Measurements from ENCODE around the gene PRDM5.

Gene PRDM5

DNA sequence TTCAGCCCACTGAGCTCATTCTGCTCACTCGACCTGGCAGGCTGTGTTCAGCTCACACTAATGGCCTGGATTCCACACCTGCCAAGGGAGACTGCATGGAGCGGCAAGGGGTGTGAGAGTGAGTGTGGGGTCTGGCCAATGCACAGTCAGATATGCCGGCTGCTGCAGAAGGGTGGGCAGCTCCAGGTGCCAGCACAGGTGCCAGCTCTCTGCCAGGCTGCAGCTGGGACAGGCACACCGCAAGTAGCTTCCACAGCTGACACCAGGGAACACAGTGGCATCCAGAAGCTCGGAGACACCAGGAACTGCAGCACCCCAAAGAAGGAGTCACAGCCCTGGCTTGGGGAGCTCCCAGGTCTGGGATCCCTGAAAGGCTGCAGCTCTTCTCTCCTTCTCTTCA is 83.7 kb downstream of the PRDM5 start:
- in situ Hi-C loops (cut with HindIII; ENCODE audit: low pct_ligation_motif_present, low pct_unique_long_range_greater_than_20kb, low sequenced_read_pairs): no loop called here
- DNase-seq: no peak

GRCh38 chr4:120837656-120838055 is 84.9 kb downstream of the PRDM5 start:
- in situ Hi-C loops (cut with HindIII; ENCODE audit: low pct_ligation_motif_present, low pct_unique_long_range_greater_than_20kb, low sequenced_read_pairs): no loop called here

DNA sequence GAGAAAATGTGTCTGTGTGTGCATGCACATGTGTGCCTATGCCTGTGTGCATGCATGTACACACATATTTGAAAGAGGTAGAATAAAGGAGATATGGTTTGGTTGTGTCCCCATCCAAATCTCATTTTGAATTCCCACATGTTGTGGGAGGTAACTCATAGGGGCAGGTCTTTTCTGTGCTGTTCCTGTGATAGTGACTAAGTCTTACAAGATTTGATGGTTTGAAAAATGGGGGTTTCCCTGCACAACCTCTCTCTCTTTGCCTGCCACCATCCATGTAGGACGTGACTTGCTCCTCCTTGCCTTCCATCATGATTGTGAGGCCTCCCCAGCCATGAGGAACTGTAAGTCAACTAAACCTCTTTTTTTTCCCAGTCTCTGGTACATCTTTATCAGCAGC is 87.2 kb downstream of the PRDM5 start:
- in situ Hi-C loops (cut with HindIII; ENCODE audit: low pct_ligation_motif_present, low pct_unique_long_range_greater_than_20kb, low sequenced_read_pairs): no loop called here
- DNase-seq: no peak

More at GRCh38 chr4:120837656-120838055, 84.9 kb downstream of the PRDM5 start:
- DNase-seq: no peak

GRCh38 chr4:120830204-120830603 is 92.3 kb downstream of the PRDM5 start:
- in situ Hi-C loops (cut with HindIII; ENCODE audit: low pct_ligation_motif_present, low pct_unique_long_range_greater_than_20kb, low sequenced_read_pairs): no loop called here
- DNase-seq: no peak

DNA sequence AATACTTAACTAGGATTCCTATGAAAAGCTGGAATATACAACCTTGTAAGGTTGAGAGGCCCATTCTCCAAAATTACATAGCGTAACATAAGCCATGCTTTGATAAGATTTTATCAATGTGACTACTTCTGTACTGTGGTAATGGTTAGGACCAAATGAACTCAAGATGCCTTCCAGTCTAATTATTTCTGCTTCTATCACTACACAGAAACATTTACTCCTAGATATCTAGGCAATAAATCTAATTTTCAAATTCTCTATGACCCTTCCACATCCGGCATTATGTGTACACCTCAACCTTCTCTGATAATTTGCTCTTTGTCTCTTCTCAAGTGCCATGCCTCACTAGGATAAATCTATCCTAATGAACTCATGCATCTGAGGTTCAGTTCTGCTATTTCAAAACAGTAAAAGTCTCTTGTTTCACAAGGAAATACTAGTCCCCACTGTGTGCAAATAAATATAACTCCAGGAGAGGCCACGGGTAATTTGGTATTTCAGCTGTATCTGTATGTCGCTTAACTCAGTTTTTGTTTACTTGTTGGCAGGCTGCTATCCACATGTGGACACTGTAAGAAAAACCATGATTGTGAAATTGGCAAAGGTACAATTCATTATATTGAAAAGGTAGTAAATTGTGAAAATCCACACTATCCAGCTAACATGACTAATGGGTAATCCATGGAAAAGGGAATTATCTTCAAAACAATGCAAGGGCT is 93.3 kb downstream of the PRDM5 start:
- in situ Hi-C loops (cut with HindIII; ENCODE audit: low pct_ligation_motif_present, low pct_unique_long_range_greater_than_20kb, low sequenced_read_pairs): no loop called here
- DNase-seq: no peak

- no peak for DNase-seq
- in situ Hi-C loops (cut with HindIII; ENCODE audit: low pct_ligation_motif_present, low pct_unique_long_range_greater_than_20kb, low sequenced_read_pairs): no loop called here
Observed at GRCh38 chr4:120826853-120827252, 95.7 kb downstream of the PRDM5 start.

DNA sequence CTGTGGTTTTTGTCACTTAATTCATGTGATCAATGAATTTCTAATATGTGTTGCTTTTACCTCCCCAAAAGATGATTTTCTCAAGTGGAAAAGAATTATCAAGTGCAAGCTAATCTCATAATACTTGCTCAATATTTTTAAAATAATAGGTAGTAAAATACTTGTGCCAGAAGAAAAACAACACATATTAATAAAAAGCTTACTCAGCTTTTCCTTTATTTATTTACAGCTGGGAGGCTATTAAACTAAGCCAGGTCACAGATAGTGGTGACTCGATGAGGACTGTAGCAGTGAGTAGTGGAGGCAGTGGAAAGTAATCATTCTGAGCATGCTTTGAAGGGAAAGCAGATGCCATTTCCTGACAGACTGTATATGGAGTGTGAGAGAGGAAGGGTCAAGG is 96.1 kb downstream of the PRDM5 start:
- no peak for DNase-seq
- in situ Hi-C loops (cut with HindIII; ENCODE audit: low pct_ligation_motif_present, low pct_unique_long_range_greater_than_20kb, low sequenced_read_pairs): no loop called here

GRCh38 chr4:120824946-120825345 is 97.6 kb downstream of the PRDM5 start:
- in situ Hi-C loops (cut with HindIII; ENCODE audit: low pct_ligation_motif_present, low pct_unique_long_range_greater_than_20kb, low sequenced_read_pairs): no loop called here
- DNase-seq: no peak

DNA sequence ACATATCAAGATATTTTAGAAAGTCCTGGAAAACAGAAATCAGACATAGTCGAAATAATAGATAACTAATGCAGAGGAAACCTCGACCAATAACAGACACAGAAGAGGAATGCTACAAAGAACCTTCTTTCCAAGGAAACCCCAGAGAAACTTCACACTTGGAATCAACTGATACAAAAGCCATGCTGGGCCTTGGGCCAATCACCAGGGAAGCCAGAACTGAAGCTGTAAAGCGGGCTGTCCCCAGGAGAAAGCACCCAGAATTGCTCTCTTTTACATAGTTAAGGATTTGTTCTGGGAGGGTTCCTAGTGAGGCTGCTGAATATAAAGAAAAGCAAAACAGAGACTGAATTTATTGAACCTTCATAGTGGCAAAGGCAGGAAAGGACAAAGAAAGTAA is 100.5 kb downstream of the PRDM5 start:
- in situ Hi-C loops (cut with HindIII; ENCODE audit: low pct_ligation_motif_present, low pct_unique_long_range_greater_than_20kb, low sequenced_read_pairs): no loop called here
- no peak for DNase-seq

GRCh38 chr4:120821029-120821428 is 101.5 kb downstream of the PRDM5 start:
- in situ Hi-C loops (cut with HindIII; ENCODE audit: low pct_ligation_motif_present, low pct_unique_long_range_greater_than_20kb, low sequenced_read_pairs): no loop called here
- no peak for DNase-seq

GRCh38 chr4:120819805-120820437 is 102.6 kb downstream of the PRDM5 start:
- no peak for DNase-seq

DNA sequence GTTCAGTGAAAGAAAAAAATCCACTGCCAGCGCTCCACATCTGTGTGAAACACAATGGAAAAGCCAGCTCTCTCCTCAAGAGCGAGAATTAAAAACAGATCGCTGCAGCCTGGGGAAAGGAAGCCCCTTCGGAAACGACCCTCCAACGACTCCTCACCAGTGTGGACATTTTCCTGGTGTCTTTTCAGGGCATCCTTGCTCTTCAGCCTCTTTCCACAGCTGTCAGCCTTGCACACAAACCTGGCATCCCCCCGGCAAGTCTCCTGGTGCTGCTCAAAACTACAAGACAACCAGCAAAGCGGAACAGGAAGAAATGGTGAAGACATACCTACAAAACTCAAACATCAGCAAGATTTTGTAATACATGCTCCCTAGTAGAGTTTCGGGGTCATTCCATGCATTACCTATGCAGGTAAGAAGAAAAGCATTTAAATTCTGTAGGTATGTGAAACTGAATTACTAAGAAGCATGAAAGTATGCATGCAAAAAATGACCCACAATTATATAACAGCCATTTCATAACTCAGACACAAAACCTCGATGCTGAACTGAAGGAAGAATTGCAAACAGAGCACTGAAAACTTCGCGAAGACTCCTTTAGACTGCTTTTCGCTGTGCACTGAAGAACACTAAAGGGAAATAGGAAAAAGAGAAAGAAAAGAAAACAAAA is 106.1 kb downstream of the PRDM5 start:
- in situ Hi-C loops (cut with HindIII; ENCODE audit: low pct_ligation_motif_present, low pct_unique_long_range_greater_than_20kb, low sequenced_read_pairs): no loop called here
- DNase-seq: no peak

More at GRCh38 chr4:120819805-120820437, 102.6 kb downstream of the PRDM5 start:
- in situ Hi-C loops (cut with HindIII; ENCODE audit: low pct_ligation_motif_present, low pct_unique_long_range_greater_than_20kb, low sequenced_read_pairs): no loop called here

DNA sequence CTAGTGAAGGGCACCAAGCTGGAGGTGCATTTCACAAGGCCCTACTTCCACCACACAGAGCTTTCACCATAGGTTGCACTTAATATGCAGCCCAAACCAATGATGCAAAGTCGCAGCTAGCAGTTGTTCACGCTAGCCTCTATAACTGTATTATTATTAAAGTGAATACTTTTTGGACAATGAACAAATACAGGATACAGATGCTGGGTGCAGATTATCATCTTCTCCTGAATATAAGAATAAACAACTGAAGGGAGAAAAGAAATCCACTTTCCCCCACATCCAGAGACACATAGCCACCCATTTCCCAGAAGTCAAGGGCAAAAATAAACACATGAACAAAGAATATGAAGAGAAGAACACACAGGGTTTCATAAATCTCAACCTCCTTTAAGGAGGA is 107.2 kb downstream of the PRDM5 start:
- DNase-seq: no peak
- in situ Hi-C loops (cut with HindIII; ENCODE audit: low pct_ligation_motif_present, low pct_unique_long_range_greater_than_20kb, low sequenced_read_pairs): no loop called here

GRCh38 chr4:120814886-120815285 is 107.6 kb downstream of the PRDM5 start:
- no peak for DNase-seq
- in situ Hi-C loops (cut with HindIII; ENCODE audit: low pct_ligation_motif_present, low pct_unique_long_range_greater_than_20kb, low sequenced_read_pairs): no loop called here

- in situ Hi-C loops (cut with HindIII; ENCODE audit: low pct_ligation_motif_present, low pct_unique_long_range_greater_than_20kb, low sequenced_read_pairs): no loop called here
- DNase-seq: no peak
Observed at GRCh38 chr4:120812216-120812615, 110.3 kb downstream of the PRDM5 start.

- in situ Hi-C loops (cut with HindIII; ENCODE audit: low pct_ligation_motif_present, low pct_unique_long_range_greater_than_20kb, low sequenced_read_pairs): no loop called here
- peak; percentile 4 for DNase-seq
Observed at GRCh38 chr4:120809518-120809917, 113.0 kb downstream of the PRDM5 start.

GRCh38 chr4:120808475-120809141 is 113.9 kb downstream of the PRDM5 start:
- in situ Hi-C loops (cut with HindIII; ENCODE audit: low pct_ligation_motif_present, low pct_unique_long_range_greater_than_20kb, low sequenced_read_pairs): no loop called here
- no peak for DNase-seq

- in situ Hi-C loops (cut with HindIII; ENCODE audit: low pct_ligation_motif_present, low pct_unique_long_range_greater_than_20kb, low sequenced_read_pairs): no loop called here
- DNase-seq: no peak
Observed at GRCh38 chr4:120801137-120801758, 121.3 kb downstream of the PRDM5 start.

- DNase-seq: no peak
- in situ Hi-C loops (cut with HindIII; ENCODE audit: low pct_ligation_motif_present, low pct_unique_long_range_greater_than_20kb, low sequenced_read_pairs): no loop called here
Observed at GRCh38 chr4:120798570-120798969, 124.0 kb downstream of the PRDM5 start.
